PC-3 (cell line): Measurements from ENCODE around the gene ACTL8. TPM values are rescaled to one million over a fixed set of nuclear protein-coding genes. Genes with fewer than 3 reads are reported as not detected.

ENCODE experiments used
- ATAC-seq: fragments of 200-7000 bp; cut with Tn5 transposase; 2 replicates; pipeline ENCODE4 v1.9.1; 2020; ENCODE audit warnings: mild to moderate bottlenecking, moderate library complexity
- BruUV-seq: library from RNA; stranded (reverse); fragments of 400-500 nt; replicated peaks from 2 replicates; lab custom pipeline; 2021; lab: Mats Ljungman, UMichigan
- CTCF ChIA-PET: fragments of 300-600 bp; sonication (Branson Sonifier 250); formaldehyde crosslinking; loops from one replicate; lab custom pipeline; 2022; ENCODE audit warnings: antibody characterized with exemption; lab: Charles Lee
- POLR2A ChIA-PET: fragments of 300-600 bp; sonication (Branson Sonifier 250); formaldehyde crosslinking; loops from one replicate; lab custom pipeline; 2022; ENCODE audit warnings: antibody characterized with exemption; ENCODE audit not compliant: unreplicated experiment; lab: Charles Lee
- DNase-seq: peaks from one replicate; pipeline ENCODE4 v3.0.0-alpha.2; 2015
- H2AFZ ChIP-seq: fragments of 300-600 bp; sonication (generic); 2 replicates; pipeline ENCODE4 v1.6.0; 2016; ENCODE audit warnings: antibody characterized with exemption, low read length
- H3F3A ChIP-seq: fragments of 300-600 bp; sonication (generic); one replicate; pipeline ENCODE4 v1.6.0; 2017; ENCODE audit warnings: antibody characterized with exemption, low read length, control low read depth, mild to moderate bottlenecking; ENCODE audit not compliant: unreplicated experiment
- H3K27ac ChIP-seq: fragments of 300-600 bp; sonication (generic); 2 replicates; pipeline ENCODE4 v1.5.1; 2016; ENCODE audit warnings: mild to moderate bottlenecking, low read length
- H3K27me3 ChIP-seq: fragments of 300-600 bp; sonication (generic); 2 replicates; pipeline ENCODE4 v1.6.1; 2016; ENCODE audit warnings: low read length, mixed read lengths
- H3K36me3 ChIP-seq: fragments of 300-600 bp; sonication (generic); 2 replicates; pipeline ENCODE4 v1.6.1; 2016; ENCODE audit warnings: low read depth, mixed run types, low read length, mixed read lengths
- H3K4me1 ChIP-seq: fragments of 300-600 bp; sonication (generic); 2 replicates; pipeline ENCODE4 v1.5.1; 2016; ENCODE audit warnings: low read length; ENCODE audit not compliant: insufficient read depth
- H3K4me2 ChIP-seq: fragments of 300-600 bp; sonication (generic); 2 replicates; pipeline ENCODE4 v1.6.0; 2016; ENCODE audit warnings: low read length
- H3K4me3 ChIP-seq: fragments of 300-600 bp; sonication (generic); 2 replicates; pipeline ENCODE4 v1.5.1; 2016; ENCODE audit warnings: mild to moderate bottlenecking, low read length, mixed read lengths
- H3K79me2 ChIP-seq: fragments of 300-600 bp; sonication (generic); 2 replicates; pipeline ENCODE4 v1.6.1; 2017; ENCODE audit warnings: low read length, mixed read lengths
- H3K9ac ChIP-seq: fragments of 300-600 bp; sonication (generic); 2 replicates; pipeline ENCODE4 v1.6.0; 2016; ENCODE audit warnings: mild to moderate bottlenecking, low read length
- H3K9me2 ChIP-seq: fragments of 300-600 bp; sonication (generic); replicated peaks from 2 replicates; pipeline ENCODE4 v1.6.1; 2016; ENCODE audit warnings: mixed run types, low read length, mixed read lengths
- H3K9me3 ChIP-seq: fragments of 300-600 bp; sonication (generic); 2 replicates; pipeline ENCODE4 v1.6.1; 2016; ENCODE audit warnings: low read length, mixed read lengths
- H4K20me1 ChIP-seq: fragments of 300-600 bp; sonication (generic); 2 replicates; pipeline ENCODE4 v1.6.1; 2016; ENCODE audit warnings: low read length, mixed read lengths
- CTCF ChIP-seq: fragments of 300-600 bp; sonication (generic); conservative IDR thresholded peaks from 2 replicates; pipeline ENCODE4 v1.5.1; 2017; ENCODE audit warnings: antibody characterized with exemption, low read depth, mild to moderate bottlenecking, low read length
- EZH2 ChIP-seq: fragments of 300-600 bp; sonication (generic); IDR thresholded peaks from one replicate; pipeline ENCODE4 v1.6.1; 2017; ENCODE audit warnings: antibody characterized with exemption, mild to moderate bottlenecking, low read length; ENCODE audit not compliant: unreplicated experiment
- EZH2phosphoT487 ChIP-seq: fragments of 300-600 bp; sonication (generic); IDR thresholded peaks from 2 replicates; pipeline ENCODE4 v1.6.1; 2018; ENCODE audit warnings: mild to moderate bottlenecking, antibody characterized with exemption, low read length, borderline replicate concordance
- intact Hi-C: fragments of 100-400 bp; cut with micrococcal nuclease; formaldehyde crosslinking; loops from 2 replicates; pipeline ENCODE4 v1.9.0; 2023
- total RNA-seq: library from RNA; depleted of rRNA; stranded (reverse); fragments of >200 nt; gene quantifications from 2 replicates; pipeline ENCODE4 v1.2.3, GENCODE V29; 2014

Gene ACTL8
- total RNA-seq, 1 experiment from 2014 or later, result not detected

GRCh38 chr1:17728123-17728712, 26.9 kb upstream of the ACTL8 start:
- no peak overlapping the region for H3K4me3 ChIP-seq
- no peaks in the 10 kb centered on the region; the same call in 1 of the 2 replicates for H3K27me3 ChIP-seq
- H3F3A ChIP-seq, result no peaks in the 10 kb centered on the region
- H3K27ac ChIP-seq, result no peak overlapping the region
- ATAC-seq (no peak), DNase-seq (no peak)
- H3K9me3 ChIP-seq, result no peaks in the 10 kb centered on the region
- TF ChIP-seq EZH2phosphoT487 (no peak), EZH2 (no peak), CTCF (no peak)
- H3K9me2 ChIP-seq, result no peaks in the 10 kb centered on the region
- no peaks in the 10 kb centered on the region for H4K20me1 ChIP-seq
- no peak overlapping the region for H3K9ac ChIP-seq
- H3K36me3 ChIP-seq, result no peaks in the 10 kb centered on the region
- no peaks in the 10 kb centered on the region for H3K79me2 ChIP-seq
- no peaks in the 10 kb centered on the region for H3K4me1 ChIP-seq
- no peak overlapping the region for H2AFZ ChIP-seq
- no TSS peak for BruUV-seq
- ChIA-PET CTCF (no interaction called here), POLR2A (no interaction called here)
- H3K4me2 ChIP-seq, result no peak overlapping the region
- intact Hi-C loops, result no loop called here

GRCh38 chr1:17729248-17729647, 25.9 kb upstream of the ACTL8 start:
- no peak overlapping the region for H3K9ac ChIP-seq
- H3K27ac ChIP-seq, result no peak overlapping the region
- no peaks in the 10 kb centered on the region for H3K4me1 ChIP-seq
- POLR2A ChIA-PET, result no interaction called here
- H2AFZ ChIP-seq, result no peak overlapping the region
- no TSS peak for BruUV-seq
- H3F3A ChIP-seq, result no peaks in the 10 kb centered on the region
- no peaks in the 10 kb centered on the region for H4K20me1 ChIP-seq
- no peak overlapping the region for H3K4me3 ChIP-seq
- H3K79me2 ChIP-seq, result no peaks in the 10 kb centered on the region
- TF ChIP-seq EZH2 (no peak), EZH2phosphoT487 (no peak), CTCF (no peak)
- no peak overlapping the region for H3K4me2 ChIP-seq
- no peaks in the 10 kb centered on the region for H3K9me2 ChIP-seq
- ATAC-seq (no peak), DNase-seq (no peak)
- H3K27me3 ChIP-seq, result no peaks in the 10 kb centered on the region; the same call in 1 of the 2 replicates
- CTCF ChIA-PET, result no interaction called here
- H3K36me3 ChIP-seq, result no peaks in the 10 kb centered on the region
- intact Hi-C loops, result no loop called here
- H3K9me3 ChIP-seq, result no peaks in the 10 kb centered on the region

- ATAC-seq (no peak), DNase-seq (no peak)
- CTCF ChIA-PET, result no interaction called here
- no peak overlapping the region for H3K4me2 ChIP-seq
- no peak overlapping the region for H2AFZ ChIP-seq
- intact Hi-C loops, result no loop called here
- H3K4me3 ChIP-seq, result no peak overlapping the region
- H3K79me2 ChIP-seq, result no peaks in the 10 kb centered on the region
- H3K27me3 ChIP-seq, result no peaks in the 10 kb centered on the region; the same call in 1 of the 2 replicates
- no peaks in the 10 kb centered on the region for H3K9me2 ChIP-seq
- TF ChIP-seq EZH2phosphoT487 (no peak), CTCF (no peak)
- no peak overlapping the region for H3K9ac ChIP-seq
- H3F3A ChIP-seq, result no peaks in the 10 kb centered on the region
- H3K27ac ChIP-seq, result no peak overlapping the region
- POLR2A ChIA-PET, result no interaction called here
- H3K9me3 ChIP-seq, result no peaks in the 10 kb centered on the region
- no peaks in the 10 kb centered on the region for H3K36me3 ChIP-seq
- no TSS peak for BruUV-seq
- no peaks in the 10 kb centered on the region for H3K4me1 ChIP-seq
- H4K20me1 ChIP-seq, result no peaks in the 10 kb centered on the region
These were observed 25.2 kb upstream of the ACTL8 start for GRCh38 chr1:17729909-17730308.
